Spleen (tissue), 11 donors: ENCODE measurements around the gene DQX1. TPM values are rescaled to one million over a fixed set of nuclear protein-coding genes. Genes with fewer than 3 reads are reported as not detected.
A peak's percentile ranks its signal among the peaks of the same experiment; 100 is the strongest.

Experiments
- DNase-seq: peaks from one replicate; pipeline ENCODE4 v3.0.0-alpha.2; 2020
- H3K27ac ChIP-seq, 8 donors: fragments of 200-600 bp; sonication (generic) in 7 of 8; 1 replicate in 4 of 8; 2 replicates in 4 of 8; pipeline versions ENCODE4 v1.5.0 to v1.8.0; 2016 to 2021; ENCODE audit warnings: inconsistent platforms in 4 of 8, mild to moderate bottlenecking in 4 of 8, moderate library complexity in 1 of 8
- H3K27me3 ChIP-seq, 7 donors: fragments of 200-600 bp; sonication (generic) in 6 of 7; replicated peaks in 1 of 7; 1 replicate in 4 of 7; 2 replicates in 3 of 7; pipeline versions ENCODE4 v1.5.0 to v1.8.0; 2016 to 2021; ENCODE audit warnings: inconsistent platforms in 3 of 7, mild to moderate bottlenecking in 1 of 7
- H3K36me3 ChIP-seq, 6 donors: fragments of 200-600 bp; sonication (generic) in 5 of 6; 1 replicate in 4 of 6; 2 replicates in 2 of 6; pipeline versions ENCODE4 v1.5.0 to v1.8.0; 2016 to 2021; ENCODE audit warnings: inconsistent platforms in 2 of 6
- H3K4me1 ChIP-seq, 6 donors: fragments of 200-600 bp; sonication (generic) in 5 of 6; 1 replicate in 3 of 6; 2 replicates in 3 of 6; pipeline versions ENCODE4 v1.5.0 to v1.8.0; 2016 to 2021; ENCODE audit warnings: inconsistent platforms in 3 of 6
- H3K4me3 ChIP-seq, 8 donors: fragments of 200-600 bp; sonication (generic) in 7 of 8; 1 replicate in 4 of 8; 2 replicates in 4 of 8; pipeline versions ENCODE4 v1.5.0 to v1.8.0; 2016 to 2021; ENCODE audit warnings: inconsistent platforms in 4 of 8, mild to moderate bottlenecking in 4 of 8, moderate library complexity in 2 of 8
- H3K9me3 ChIP-seq, 8 donors: fragments of 200-600 bp; sonication (generic) in 7 of 8; 1 replicate in 4 of 8; 2 replicates in 4 of 8; pipeline versions ENCODE4 v1.5.0 to v1.8.0; 2016 to 2021; ENCODE audit warnings: inconsistent platforms in 4 of 8
- POLR2A ChIP-seq, 3 donors: fragments of 450-650 bp; IDR thresholded peaks; one replicate each; pipeline ENCODE4 v1.5.1; 2017; ENCODE audit warnings: antibody characterized with exemption in 3 of 3, mild to moderate bottlenecking in 1 of 3
- POLR2AphosphoS5 ChIP-seq, 3 donors: sonication (generic); formaldehyde crosslinking; IDR thresholded peaks; one replicate each; pipeline ENCODE4 v1.5.1; 2017; ENCODE audit warnings: antibody characterized with exemption in 3 of 3
- WGBS, 5 donors: extraction: QIAGEN DNeasy Blood & Tissue Kit in 3 of 5; methylation state at CpG; one replicate each; pipeline versions ENCODE4 v1.1.5 to v1.1.7; 2013 to 2018; 5-methylcytosine and 5-hydroxymethylcytosine counted together
- intact Hi-C: fragments of 100-400 bp; cut with DNase I; formaldehyde crosslinking; loops from one replicate; pipeline ENCODE4 v1.15.0; 2023; ENCODE audit warnings: low total_unique reads
- polyA plus RNA-seq, 3 donors: library from polyadenylated mRNA; stranded (reverse); fragments of 200-250 nt; gene quantifications; one replicate each; pipeline ENCODE4 v1.2.1, GENCODE V29; 2013
- total RNA-seq, 7 donors: library from RNA; depleted of rRNA in 3 of 7; stranded (reverse); fragments of >200 nt in 3 of 7; fragmentation: NEBNext Ultra II Directional in 4 of 7; extraction: Animal tissue kit (Norgen Biotek cat#: 25700) in 4 of 7; gene quantifications; one replicate each; pipeline versions ENCODE4 v1.1.0 to v1.2.1, GENCODE V29; 2016 to 2021
- TF ChIP-seq, protein P1 (sequence below), 11 experiments: fragments of 200-600 bp in 7 of 11; fragments of 450-650 bp in 4 of 11; sonication (generic) in 4 of 11; IDR thresholded peaks in 8 of 11; conservative IDR thresholded peaks in 3 of 11; 1 replicate in 7 of 11; 2 replicates in 4 of 11; pipeline versions ENCODE4 v1.4.0 to v1.8.0; 2016 to 2021; ENCODE audit warnings: antibody characterized with exemption in 11 of 11, inconsistent platforms in 4 of 11, mild to moderate bottlenecking in 1 of 11
- donor health status: healthy with polysubstance abuse.
- donor health status: DM: no; HTN: no; CAD: no; lungs with moderate emphysema.
- donor health status: DM: no; HTN: no; CAD: no.
- donor health status: Bipolar disorder and iron deficiency.
- donor health status: healthy.
- donor health status: DM: no; HTN: no; CAD: no.
- donor health status: DM: yes; HTN: yes; CAD: no.

The DQX1 gene
- total and polyA plus RNA-seq, 10 donors, result 0.09 to 0.52 (median 0.31) TPM; not detected in 2

GRCh38 chr2:74527741-74528140 is 1.7 kb upstream of the DQX1 start:
- TF ChIP-seq POLR2A (IDR thresholded peaks at IDR 0.05) (no peak), POLR2AphosphoS5 (IDR thresholded peaks at IDR 0.05) (no peak)
- TF ChIP-seq, protein P1, sequence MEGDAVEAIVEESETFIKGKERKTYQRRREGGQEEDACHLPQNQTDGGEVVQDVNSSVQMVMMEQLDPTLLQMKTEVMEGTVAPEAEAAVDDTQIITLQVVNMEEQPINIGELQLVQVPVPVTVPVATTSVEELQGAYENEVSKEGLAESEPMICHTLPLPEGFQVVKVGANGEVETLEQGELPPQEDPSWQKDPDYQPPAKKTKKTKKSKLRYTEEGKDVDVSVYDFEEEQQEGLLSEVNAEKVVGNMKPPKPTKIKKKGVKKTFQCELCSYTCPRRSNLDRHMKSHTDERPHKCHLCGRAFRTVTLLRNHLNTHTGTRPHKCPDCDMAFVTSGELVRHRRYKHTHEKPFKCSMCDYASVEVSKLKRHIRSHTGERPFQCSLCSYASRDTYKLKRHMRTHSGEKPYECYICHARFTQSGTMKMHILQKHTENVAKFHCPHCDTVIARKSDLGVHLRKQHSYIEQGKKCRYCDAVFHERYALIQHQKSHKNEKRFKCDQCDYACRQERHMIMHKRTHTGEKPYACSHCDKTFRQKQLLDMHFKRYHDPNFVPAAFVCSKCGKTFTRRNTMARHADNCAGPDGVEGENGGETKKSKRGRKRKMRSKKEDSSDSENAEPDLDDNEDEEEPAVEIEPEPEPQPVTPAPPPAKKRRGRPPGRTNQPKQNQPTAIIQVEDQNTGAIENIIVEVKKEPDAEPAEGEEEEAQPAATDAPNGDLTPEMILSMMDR (IDR thresholded peaks at IDR 0.05 in 8 of 11, conservative IDR thresholded peaks at IDR 0.05 in 3 of 11), result no peak
- Histone ChIP-seq H3K4me1 (peaks cover 20 to 58% (median 38%) of the 10 kb centered on the region in 6 donors), H3K36me3 (peaks cover 0 to 57% (median 35%) of the 10 kb centered on the region in 6 donors), H3K9me3 (no peaks in the 10 kb centered on the region), H3K27ac (no peak overlapping the region), H3K27me3 (no peaks in the 10 kb centered on the region), H3K4me3 (peak overlapping the region in 1 of 8 donors; percentile 86)
- no peak for DNase-seq
- intact Hi-C loops, result no loop called here
- WGBS, 5 donors, result 91 to 98% (median 95%) methylated on average over 9 of the region's 9 CpGs

DNA sequence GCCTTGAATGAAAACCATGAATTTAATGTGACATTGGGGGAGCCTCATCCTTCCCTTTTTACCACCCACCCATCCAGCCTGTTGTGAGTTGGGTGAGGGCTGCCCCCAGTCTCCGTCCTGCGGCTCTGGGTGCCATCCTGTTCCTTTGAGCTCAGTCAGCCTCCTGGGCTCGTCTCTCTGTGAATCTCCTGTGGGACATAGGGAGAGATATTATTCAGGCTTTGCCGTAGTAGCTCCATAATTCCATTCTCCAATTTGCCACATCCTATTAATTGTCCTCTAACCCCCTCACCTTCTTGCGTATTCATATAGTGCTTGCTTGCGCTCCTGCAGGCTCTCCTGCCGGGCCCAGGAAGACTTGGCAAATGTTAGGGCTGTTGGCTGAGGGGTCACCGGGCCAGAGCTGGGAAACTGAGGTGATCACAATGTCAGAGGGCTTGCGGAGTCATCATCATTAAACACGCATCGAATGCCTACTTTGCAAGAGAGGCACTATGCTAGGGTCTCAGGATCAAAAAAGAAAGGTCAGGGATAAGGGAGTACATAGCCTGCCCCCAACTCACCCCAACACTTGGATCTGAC is 709 bp upstream of the DQX1 start:
- intact Hi-C loops, result no loop called here

DNA sequence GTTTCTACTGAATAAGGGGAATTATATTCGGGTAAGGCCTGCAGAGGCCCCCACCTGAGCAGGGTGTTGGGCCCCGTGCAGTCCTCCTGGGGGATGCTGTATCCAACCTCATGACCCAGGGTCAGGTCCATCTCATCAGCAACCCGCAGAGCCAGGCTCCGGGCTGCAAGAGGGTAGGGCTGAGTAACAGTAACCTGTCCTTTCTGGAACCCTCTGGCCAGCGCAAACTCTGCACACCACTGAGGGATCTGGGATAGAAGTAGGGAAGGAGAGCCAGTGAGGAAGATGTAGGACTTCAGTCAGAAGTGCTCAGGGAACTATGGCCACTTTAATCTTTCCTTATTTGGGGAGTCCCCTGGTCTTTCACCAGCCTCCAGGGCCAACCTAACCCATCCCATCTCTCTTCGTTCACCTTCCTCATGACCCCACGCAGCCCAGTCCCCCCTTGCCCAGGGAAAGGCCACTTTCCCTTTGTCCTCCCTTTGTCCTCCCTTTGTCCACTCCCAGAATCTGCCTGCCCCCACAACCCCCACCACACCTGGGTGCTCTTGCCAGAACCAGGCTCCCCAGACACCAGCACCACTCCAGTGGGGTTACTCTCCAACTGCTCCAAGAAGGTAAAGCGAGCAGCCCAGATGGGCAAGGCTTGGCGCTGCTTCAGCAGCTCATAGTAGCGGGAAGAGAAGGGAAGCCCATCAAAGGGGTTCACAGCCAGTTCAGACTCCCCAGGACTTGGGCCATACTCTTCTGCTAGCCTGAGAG is 895 bp downstream of the DQX1 start:
- 88 to 96% (median 95%) methylated on average over 9 to 10 of the region's 10 CpGs for WGBS, 5 donors
- H3K9me3 ChIP-seq, result no peaks in the 10 kb centered on the region
- no peak overlapping the region for H3K27ac ChIP-seq
- peaks cover 8 to 33% (median 18%) of the 10 kb centered on the region in 6 donors for H3K4me1 ChIP-seq
- no peak overlapping the region for H3K4me3 ChIP-seq
- DNase-seq, result peak; percentile 69
- H3K36me3 ChIP-seq, result peaks cover 0 to 42% (median 30%) of the 10 kb centered on the region in 6 donors
- no peak for TF ChIP-seq POLR2A (IDR thresholded peaks at IDR 0.05)
- TF ChIP-seq, protein P1 (IDR thresholded peaks at IDR 0.05 in 8 of 11, conservative IDR thresholded peaks at IDR 0.05 in 3 of 11), result no peak
- no peak for TF ChIP-seq POLR2AphosphoS5 (IDR thresholded peaks at IDR 0.05)
- intact Hi-C loops, result no loop called here
- H3K27me3 ChIP-seq, result peaks cover 0 to 9% (median 0%) of the 10 kb centered on the region in 7 donors

More for the DNA sequence above, 709 bp upstream of the DQX1 start:
- Histone ChIP-seq H3K36me3 (peaks cover 0 to 47% (median 30%) of the 10 kb centered on the region in 6 donors), H3K27me3 (no peaks in the 10 kb centered on the region), H3K9me3 (no peaks in the 10 kb centered on the region), H3K27ac (no peak overlapping the region), H3K4me3 (no peak overlapping the region), H3K4me1 (peaks cover 19 to 48% (median 32%) of the 10 kb centered on the region in 6 donors)
- 94 to 99% (median 97%) methylated on average over 11 of the region's 11 CpGs for WGBS, 5 donors
- no peak for DNase-seq
- no peak for TF ChIP-seq POLR2AphosphoS5 (IDR thresholded peaks at IDR 0.05)
- no peak for TF ChIP-seq POLR2A (IDR thresholded peaks at IDR 0.05)
- TF ChIP-seq, protein P1 (IDR thresholded peaks at IDR 0.05 in 8 of 11, conservative IDR thresholded peaks at IDR 0.05 in 3 of 11), result no peak

GRCh38 chr2:74524005-74524404 is 2.0 kb downstream of the DQX1 start:
- no peak overlapping the region for H3K4me3 ChIP-seq
- WGBS, 5 donors, result 87 to 93% (median 90%) methylated on average over 5 to 9 of the region's 9 CpGs
- peaks cover 8 to 30% (median 17%) of the 10 kb centered on the region in 6 donors for H3K4me1 ChIP-seq
- H3K27me3 ChIP-seq, result peaks cover 0 to 20% (median 6%) of the 10 kb centered on the region in 7 donors
- no peak overlapping the region for H3K27ac ChIP-seq
- DNase-seq, result peak; percentile 55
- TF ChIP-seq, protein P1 (IDR thresholded peaks at IDR 0.05 in 8 of 11, conservative IDR thresholded peaks at IDR 0.05 in 3 of 11), result no peak
- no peak for TF ChIP-seq POLR2A (IDR thresholded peaks at IDR 0.05)
- no peak for TF ChIP-seq POLR2AphosphoS5 (IDR thresholded peaks at IDR 0.05)
- intact Hi-C loops, result no loop called here
- H3K36me3 ChIP-seq, result peaks cover 0 to 42% (median 30%) of the 10 kb centered on the region in 6 donors
- no peaks in the 10 kb centered on the region for H3K9me3 ChIP-seq
